ENCODE measurements around the gene CLIC4. TPM values are rescaled to one million over a fixed set of nuclear protein-coding genes. Genes with fewer than 3 reads are reported as not detected.
"Not testable (repeated sequence)": the region's sequence is repeated elsewhere in the genome, so short reads cannot be mapped to it uniquely, and the experiment has no call there.

The CLIC4 gene
- total RNA-seq, 1 donor from 2014 or later: 18.2 TPM

DNA sequence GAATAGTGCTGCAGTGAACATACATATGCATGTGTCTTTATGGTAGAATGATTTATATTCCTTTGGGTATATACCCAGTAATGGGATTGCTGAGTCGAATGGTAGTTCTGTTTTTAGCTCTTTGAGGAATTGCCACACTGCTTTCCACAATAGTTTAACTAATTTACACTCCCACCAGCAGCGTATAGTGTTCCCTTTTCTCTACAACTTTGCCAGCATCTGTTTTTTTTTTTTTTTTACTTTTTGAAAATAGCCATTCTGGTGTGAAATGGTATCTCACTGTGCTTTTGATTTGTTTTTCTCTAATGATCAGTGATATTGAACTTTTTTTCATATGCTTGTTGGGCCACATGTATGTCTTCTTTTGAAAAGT lies 48.9 kb downstream of the CLIC4 start:
- H3K36me3 Mint-ChIP-seq (ENCODE audit: low read depth): peaks cover 14% of the 10 kb centered on the region
- DNase-seq (ENCODE audit: low spot score); H3K27ac Mint-ChIP-seq; H3K4me1 Mint-ChIP-seq (ENCODE audit: low read depth); H3K4me3 Mint-ChIP-seq (ENCODE audit: low read depth); H3K27me3 Mint-ChIP-seq (ENCODE audit: low read depth); H3K9me3 Mint-ChIP-seq; intact Hi-C loops (cut with micrococcal nuclease): not testable (repeated sequence)

DNA sequence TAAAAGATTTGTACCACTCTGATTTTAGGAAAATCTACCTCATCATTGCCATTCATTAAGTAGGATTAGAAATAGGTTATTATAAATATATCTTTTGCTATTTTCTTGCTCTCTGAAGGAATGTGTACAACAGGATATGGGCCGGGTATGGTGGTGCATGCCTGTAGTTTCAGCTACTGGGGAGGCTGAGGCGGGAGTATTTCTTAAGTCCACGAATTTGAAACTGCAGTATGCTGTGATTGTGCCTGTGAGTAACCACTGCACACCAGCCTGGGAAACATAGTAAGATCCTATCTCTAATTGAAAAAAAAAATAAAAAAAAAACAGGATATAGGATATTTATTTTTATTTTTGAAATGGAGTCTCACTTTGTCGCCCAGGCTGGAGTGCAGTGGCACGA lies 50.0 kb downstream of the CLIC4 start:
- Mint-ChIP-seq H3K27ac (no peak overlapping the region), H3K27me3 (ENCODE audit: low read depth) (no peaks in the 10 kb centered on the region), H3K36me3 (ENCODE audit: low read depth) (peaks cover 15% of the 10 kb centered on the region), H3K4me1 (ENCODE audit: low read depth) (no peaks in the 10 kb centered on the region), H3K9me3 (peaks cover 6% of the 10 kb centered on the region), H3K4me3 (ENCODE audit: low read depth) (no peak overlapping the region)
- no peak for DNase-seq (ENCODE audit: low spot score)
- intact Hi-C loops (cut with micrococcal nuclease): no loop called here

DNA sequence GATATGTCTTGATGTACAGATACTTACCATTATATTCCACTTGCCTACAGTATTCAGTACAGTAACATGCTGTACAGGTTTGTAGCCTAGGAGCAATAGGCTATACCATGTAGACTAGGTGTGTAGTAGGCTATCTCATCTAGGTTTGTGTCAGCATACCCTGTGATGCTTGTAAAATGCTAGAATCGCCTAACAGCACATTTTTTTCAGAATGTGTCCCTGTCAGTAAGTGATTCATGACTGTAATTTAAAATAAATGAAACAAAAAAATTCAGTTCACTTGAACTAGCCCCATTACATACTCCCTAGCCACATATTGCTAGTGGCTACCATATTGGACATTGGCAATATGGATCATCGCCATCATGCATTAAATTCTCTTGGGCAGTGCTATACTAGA lies 51.3 kb downstream of the CLIC4 start:
- H3K9me3 Mint-ChIP-seq: peaks cover 6% of the 10 kb centered on the region
- no peaks in the 10 kb centered on the region for H3K4me1 Mint-ChIP-seq (ENCODE audit: low read depth)
- no peak for DNase-seq (ENCODE audit: low spot score)
- no peak overlapping the region for H3K27ac Mint-ChIP-seq
- peaks cover 18% of the 10 kb centered on the region for H3K36me3 Mint-ChIP-seq (ENCODE audit: low read depth)
- no peak overlapping the region for H3K4me3 Mint-ChIP-seq (ENCODE audit: low read depth)
- no peaks in the 10 kb centered on the region for H3K27me3 Mint-ChIP-seq (ENCODE audit: low read depth)
- intact Hi-C loops (cut with micrococcal nuclease): no loop called here

DNA sequence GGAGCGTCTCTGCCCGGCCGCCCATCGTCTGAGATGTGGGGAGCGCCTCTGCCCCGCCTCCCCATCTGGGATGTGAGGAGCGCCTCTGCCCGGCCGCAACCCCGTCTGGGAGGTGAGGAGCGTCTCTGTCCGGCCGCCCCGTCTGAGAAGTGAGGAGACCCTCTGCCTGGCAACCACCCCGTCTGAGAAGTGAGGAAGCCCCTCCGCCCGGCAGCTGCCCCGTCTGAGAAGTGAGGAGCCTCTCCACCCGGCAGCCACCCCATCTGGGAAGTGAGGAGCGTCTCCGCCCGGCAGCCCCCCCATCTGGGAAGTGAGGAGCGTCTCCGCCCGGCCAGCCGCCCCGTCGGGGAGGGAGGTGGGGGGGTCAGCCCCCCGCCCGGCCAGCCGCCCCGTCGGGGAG lies 54.0 kb downstream of the CLIC4 start:
- H3K4me3 Mint-ChIP-seq (ENCODE audit: low read depth); H3K27ac Mint-ChIP-seq; H3K9me3 Mint-ChIP-seq; DNase-seq (ENCODE audit: low spot score); intact Hi-C loops (cut with micrococcal nuclease); H3K27me3 Mint-ChIP-seq (ENCODE audit: low read depth): not testable (repeated sequence)
- Mint-ChIP-seq H3K4me1 (ENCODE audit: low read depth) (peaks cover 10% of the 10 kb centered on the region), H3K36me3 (ENCODE audit: low read depth) (peaks cover 18% of the 10 kb centered on the region)

DNA sequence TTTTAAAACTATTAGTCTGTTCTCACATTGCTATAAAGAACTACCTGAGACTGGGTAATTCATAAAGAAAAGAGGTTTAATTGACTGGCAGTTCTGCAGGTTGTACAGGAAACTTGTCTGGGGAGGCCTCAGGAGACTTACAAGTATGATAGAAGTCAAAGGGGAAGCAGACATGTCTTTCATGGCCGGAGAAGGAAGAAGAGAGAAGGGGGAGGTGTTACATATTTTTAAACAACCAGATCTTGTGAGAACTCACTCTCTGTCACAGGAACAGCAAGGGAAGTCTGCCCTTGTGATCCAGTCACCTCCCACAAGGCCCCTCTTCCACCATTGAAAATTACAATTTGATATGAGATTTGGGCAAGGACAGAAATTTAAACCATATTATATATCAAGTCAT lies 55.9 kb downstream of the CLIC4 start:
- no peak for DNase-seq (ENCODE audit: low spot score)
- H3K36me3 Mint-ChIP-seq (ENCODE audit: low read depth): peaks cover 18% of the 10 kb centered on the region
- no peak overlapping the region for H3K27ac Mint-ChIP-seq
- intact Hi-C loops (cut with micrococcal nuclease): no loop called here
- peaks cover 10% of the 10 kb centered on the region for H3K4me1 Mint-ChIP-seq (ENCODE audit: low read depth)
- no peak overlapping the region for H3K4me3 Mint-ChIP-seq (ENCODE audit: low read depth)
- H3K9me3 Mint-ChIP-seq: peaks cover 6% of the 10 kb centered on the region
- no peaks in the 10 kb centered on the region for H3K27me3 Mint-ChIP-seq (ENCODE audit: low read depth)

DNA sequence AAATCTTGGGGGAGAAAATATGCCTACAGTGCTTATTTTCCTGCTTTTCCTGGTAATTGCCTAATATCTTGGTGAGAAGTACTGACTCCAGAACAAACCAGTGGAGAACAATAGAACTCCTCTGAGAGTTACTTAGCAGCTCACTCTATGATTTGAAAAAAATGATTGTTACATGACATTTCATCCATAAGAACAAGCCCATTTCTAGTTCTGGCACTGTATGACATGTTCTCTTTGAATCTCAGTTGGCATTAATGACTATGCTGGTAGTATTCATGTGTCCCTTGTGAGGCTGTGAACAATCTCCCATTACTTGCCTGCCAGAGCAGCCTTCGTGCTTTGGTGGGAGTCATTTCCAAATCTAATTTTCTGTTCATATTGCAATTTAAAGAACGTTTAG lies 58.0 kb downstream of the CLIC4 start:
- intact Hi-C loops (cut with micrococcal nuclease): no loop called here
- Mint-ChIP-seq H3K4me1 (ENCODE audit: low read depth) (peaks cover 10% of the 10 kb centered on the region), H3K27ac (no peak overlapping the region), H3K4me3 (ENCODE audit: low read depth) (no peak overlapping the region), H3K9me3 (peaks cover 5% of the 10 kb centered on the region), H3K36me3 (ENCODE audit: low read depth) (peaks cover 10% of the 10 kb centered on the region), H3K27me3 (ENCODE audit: low read depth) (no peaks in the 10 kb centered on the region)
- DNase-seq (ENCODE audit: low spot score): no peak

DNA sequence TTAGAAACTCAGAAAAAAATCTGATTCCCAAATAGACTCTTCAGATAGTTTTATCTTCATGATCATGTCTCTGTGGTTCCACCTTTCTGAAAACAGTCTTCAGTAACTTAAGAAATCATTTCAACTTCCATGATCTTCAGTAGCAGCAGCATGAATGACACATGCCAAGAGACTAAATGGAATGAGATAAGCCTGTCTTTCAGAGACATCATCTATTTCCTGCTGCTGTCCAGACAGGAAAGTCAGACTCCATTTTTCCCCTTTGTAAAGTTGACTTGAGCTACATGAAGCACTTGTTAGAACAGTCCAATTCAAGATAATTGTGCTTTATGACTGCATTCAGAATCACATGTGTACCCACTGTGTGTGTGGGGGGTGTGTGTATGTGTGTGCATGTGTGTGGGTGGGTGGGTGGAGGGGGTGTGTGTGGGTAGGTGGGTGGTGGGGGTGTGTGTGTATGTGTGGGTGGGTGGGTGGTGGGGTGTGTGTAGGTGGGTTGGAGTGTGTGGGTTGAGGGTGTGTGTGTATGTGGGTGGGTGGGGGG lies 58.8 kb downstream of the CLIC4 start:
- no peak for DNase-seq (ENCODE audit: low spot score)
- no peak overlapping the region for H3K4me3 Mint-ChIP-seq (ENCODE audit: low read depth)
- peaks cover 10% of the 10 kb centered on the region for H3K4me1 Mint-ChIP-seq (ENCODE audit: low read depth)
- H3K27me3 Mint-ChIP-seq (ENCODE audit: low read depth): no peaks in the 10 kb centered on the region
- H3K36me3 Mint-ChIP-seq (ENCODE audit: low read depth): peaks cover 5% of the 10 kb centered on the region
- intact Hi-C loops (cut with micrococcal nuclease): no loop called here
- no peaks in the 10 kb centered on the region for H3K9me3 Mint-ChIP-seq
- H3K27ac Mint-ChIP-seq: peak overlapping the region; percentile 22

DNA sequence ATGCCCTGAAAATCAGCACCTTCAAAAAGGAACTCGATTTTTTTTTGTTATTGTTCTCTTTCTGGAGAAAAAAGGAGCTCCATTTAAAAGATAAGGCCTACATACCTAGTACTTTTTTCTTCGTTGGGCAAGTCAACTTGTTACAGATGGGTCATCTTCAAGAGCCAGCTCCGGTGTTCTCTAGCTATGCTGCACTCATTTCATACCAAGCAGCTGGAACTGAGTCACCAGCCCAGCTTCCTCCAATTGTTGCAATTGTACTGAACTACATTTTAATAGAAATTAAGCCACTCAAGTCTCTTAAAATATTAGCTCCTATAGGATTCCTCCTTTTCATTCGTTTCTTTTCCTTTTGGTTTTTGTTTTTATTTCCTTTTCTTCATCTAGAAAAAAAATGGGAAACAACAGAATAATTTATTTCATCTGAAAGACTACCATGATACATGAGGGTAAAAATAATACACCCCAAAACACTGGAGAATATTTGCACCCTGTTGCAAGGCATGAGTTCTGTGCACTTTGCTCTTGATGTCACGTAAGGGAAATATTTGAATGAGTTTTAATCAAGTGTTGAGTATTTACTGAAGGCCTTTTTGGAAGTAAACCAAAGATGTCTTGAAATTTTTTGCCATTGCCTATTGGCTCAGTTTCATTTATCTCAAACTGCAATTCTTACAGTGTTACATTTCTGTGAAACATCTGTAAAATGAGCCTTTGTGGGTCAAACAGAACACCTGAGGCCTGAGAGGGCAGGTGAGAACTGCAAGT lies 60.5 kb downstream of the CLIC4 start:
- intact Hi-C loops (cut with micrococcal nuclease): no loop called here
- H3K27me3 Mint-ChIP-seq (ENCODE audit: low read depth): no peaks in the 10 kb centered on the region

DNA sequence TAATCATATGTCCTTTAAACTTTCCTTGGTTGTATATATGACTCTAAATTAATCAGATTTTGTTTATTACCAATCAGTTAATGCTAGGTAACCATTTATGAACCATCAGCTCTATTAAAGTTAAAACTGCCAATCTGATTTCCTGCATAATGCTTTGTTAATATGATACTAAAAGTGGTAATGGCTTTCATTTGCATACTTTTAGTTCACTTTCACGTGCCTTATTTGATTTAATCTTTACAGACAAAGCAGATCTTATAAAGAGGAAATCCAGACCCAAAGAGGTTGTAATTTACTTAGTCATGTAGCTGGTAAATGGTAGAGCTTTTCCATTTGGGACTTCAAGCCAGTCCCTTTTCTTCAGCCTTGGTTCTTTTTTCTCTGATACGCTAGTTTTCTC lies 61.3 kb downstream of the CLIC4 start:
- Mint-ChIP-seq H3K27me3 (ENCODE audit: low read depth) (no peaks in the 10 kb centered on the region), H3K9me3 (no peaks in the 10 kb centered on the region)
- intact Hi-C loops (cut with micrococcal nuclease): no loop called here

More for the DNA sequence above, 60.5 kb downstream of the CLIC4 start:
- Mint-ChIP-seq H3K27ac (no peak overlapping the region), H3K4me1 (ENCODE audit: low read depth) (peaks cover 10% of the 10 kb centered on the region), H3K4me3 (ENCODE audit: low read depth) (no peak overlapping the region), H3K9me3 (no peaks in the 10 kb centered on the region), H3K36me3 (ENCODE audit: low read depth) (peaks cover under 1% of the 10 kb centered on the region)
- DNase-seq (ENCODE audit: low spot score): no peak

DNA sequence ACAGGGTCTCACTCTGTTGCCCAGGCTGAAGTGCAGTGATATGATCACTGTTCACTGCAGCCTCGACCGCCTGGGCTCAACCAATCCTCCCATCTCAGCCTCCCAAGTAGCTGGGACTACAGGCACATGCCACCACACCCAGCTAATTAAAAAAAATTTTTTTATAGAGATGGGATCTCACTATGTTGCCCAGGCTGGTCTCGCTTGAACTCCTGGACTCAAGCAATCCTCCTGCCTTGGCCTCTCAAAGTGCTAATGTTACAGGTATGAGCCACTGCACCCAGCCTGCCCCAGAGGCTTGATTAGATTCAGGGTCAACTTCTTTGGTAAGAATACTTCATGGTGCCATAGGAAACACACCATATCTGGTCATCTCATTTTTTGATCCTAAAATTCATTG lies 66.2 kb downstream of the CLIC4 start:
- H3K4me1 Mint-ChIP-seq (ENCODE audit: low read depth); H3K4me3 Mint-ChIP-seq (ENCODE audit: low read depth); H3K27ac Mint-ChIP-seq; DNase-seq (ENCODE audit: low spot score); H3K36me3 Mint-ChIP-seq (ENCODE audit: low read depth); H3K27me3 Mint-ChIP-seq (ENCODE audit: low read depth); H3K9me3 Mint-ChIP-seq; intact Hi-C loops (cut with micrococcal nuclease): not testable (repeated sequence)

More for the DNA sequence above, 61.3 kb downstream of the CLIC4 start:
- H3K4me1 Mint-ChIP-seq (ENCODE audit: low read depth): peaks cover 10% of the 10 kb centered on the region
- DNase-seq (ENCODE audit: low spot score): no peak
- H3K4me3 Mint-ChIP-seq (ENCODE audit: low read depth): no peak overlapping the region
- H3K27ac Mint-ChIP-seq: no peak overlapping the region
- H3K36me3 Mint-ChIP-seq (ENCODE audit: low read depth): no peaks in the 10 kb centered on the region

DNA sequence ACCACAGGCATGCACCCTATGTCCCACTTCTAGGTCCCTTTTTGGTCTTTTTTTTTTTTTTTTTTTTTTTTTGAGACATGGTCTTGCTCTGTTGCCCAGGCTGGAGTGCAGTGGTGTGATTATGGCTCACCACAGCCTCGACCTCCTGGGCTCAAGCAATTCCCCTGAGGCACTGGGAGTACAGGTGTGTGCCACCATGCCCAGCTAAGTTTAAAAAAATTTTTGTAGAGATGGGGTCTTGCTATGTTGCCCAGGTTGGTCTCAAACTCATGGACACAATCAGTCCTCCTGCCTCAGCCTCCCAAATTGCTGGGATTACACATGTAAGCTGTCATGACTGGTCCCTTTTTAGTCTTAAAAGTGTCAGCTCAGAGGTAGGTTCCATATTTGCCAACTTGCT lies 75.0 kb downstream of the CLIC4 start:
- H3K27me3 Mint-ChIP-seq (ENCODE audit: low read depth); H3K36me3 Mint-ChIP-seq (ENCODE audit: low read depth); H3K4me3 Mint-ChIP-seq (ENCODE audit: low read depth); intact Hi-C loops (cut with micrococcal nuclease); DNase-seq (ENCODE audit: low spot score); H3K9me3 Mint-ChIP-seq; H3K27ac Mint-ChIP-seq; H3K4me1 Mint-ChIP-seq (ENCODE audit: low read depth): not testable (repeated sequence)

DNA sequence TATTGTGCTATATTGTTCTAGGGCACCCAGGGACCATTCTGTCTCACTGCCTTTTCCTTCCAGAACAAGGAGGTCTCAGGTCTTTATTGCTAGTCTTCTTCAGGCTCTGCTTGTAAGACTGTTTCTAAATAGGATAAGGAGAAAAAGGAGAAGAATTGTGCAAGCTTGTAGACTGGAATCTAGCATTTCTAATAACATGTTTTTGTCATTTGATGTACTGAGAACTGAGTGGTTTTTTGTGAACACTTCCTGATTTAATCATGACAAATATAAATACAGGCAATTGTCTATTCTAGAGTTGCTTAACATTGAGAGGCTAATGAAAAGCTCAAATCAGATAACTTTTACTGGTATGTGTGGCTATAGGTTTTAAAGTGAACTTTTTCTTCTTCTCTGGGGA lies 77.6 kb downstream of the CLIC4 start:
- no peak overlapping the region for H3K4me3 Mint-ChIP-seq (ENCODE audit: low read depth)
- DNase-seq (ENCODE audit: low spot score): no peak
- intact Hi-C loops (cut with micrococcal nuclease): no loop called here
- peaks cover 5% of the 10 kb centered on the region for H3K36me3 Mint-ChIP-seq (ENCODE audit: low read depth)
- H3K9me3 Mint-ChIP-seq: no peaks in the 10 kb centered on the region
- peaks cover 1% of the 10 kb centered on the region for H3K27me3 Mint-ChIP-seq (ENCODE audit: low read depth)
- peaks cover under 1% of the 10 kb centered on the region for H3K4me1 Mint-ChIP-seq (ENCODE audit: low read depth)
- H3K27ac Mint-ChIP-seq: no peak overlapping the region

DNA sequence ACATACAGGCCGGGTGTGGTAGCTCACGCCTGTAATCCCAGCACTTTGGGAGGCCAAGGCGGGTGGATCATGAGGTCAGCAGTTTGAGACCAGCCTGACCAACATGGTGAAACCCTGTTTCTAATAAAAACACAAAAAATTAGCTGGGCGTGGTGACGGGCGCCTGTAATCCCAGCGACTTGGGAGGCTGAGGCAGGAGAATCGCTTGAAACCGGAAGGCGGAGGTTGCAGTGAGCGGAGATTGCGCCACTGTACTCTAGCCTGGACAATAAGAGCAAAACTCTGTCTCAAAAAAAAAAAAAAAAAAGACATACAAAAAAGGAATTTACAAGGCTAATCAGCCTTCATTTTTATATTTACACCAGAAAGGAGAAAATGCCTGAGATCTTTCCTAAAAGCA lies 78.2 kb downstream of the CLIC4 start:
- H3K4me1 Mint-ChIP-seq (ENCODE audit: low read depth); H3K27me3 Mint-ChIP-seq (ENCODE audit: low read depth); DNase-seq (ENCODE audit: low spot score); intact Hi-C loops (cut with micrococcal nuclease); H3K9me3 Mint-ChIP-seq; H3K36me3 Mint-ChIP-seq (ENCODE audit: low read depth); H3K27ac Mint-ChIP-seq; H3K4me3 Mint-ChIP-seq (ENCODE audit: low read depth): not testable (repeated sequence)
